B cell (primary cell): ENCODE measurements around the gene BET1L. TPM values are rescaled to one million over a fixed set of nuclear protein-coding genes. Genes with fewer than 3 reads are reported as not detected.

Experiments used
- ATAC-seq: fragments of 200-7000 bp; cut with Tn5 transposase; one replicate; pipeline ENCODE4 v1.10.0; 2021; ENCODE audit warnings: low read depth, mild to moderate bottlenecking, moderate number of reproducible peaks, moderate library complexity
- CTCF ChIA-PET: fragments of 350-600 bp; sonication (Branson Sonifier 250); formaldehyde crosslinking; loops from one replicate; lab custom pipeline; 2021; ENCODE audit warnings: antibody characterized with exemption, inconsistent platforms; lab: Charles Lee
- POLR2A ChIA-PET: fragments of 350-600 bp; sonication (Branson Sonifier 250); formaldehyde crosslinking; loops from one replicate; lab custom pipeline; 2021; ENCODE audit warnings: antibody characterized with exemption; lab: Charles Lee
- DNase-seq: peaks from one replicate; pipeline ENCODE4 v3.0.0; 2013
- H2AFZ ChIP-seq: 2 replicates; pipeline ENCODE4 v1.6.1; 2012; ENCODE audit warnings: mild to moderate bottlenecking, low read depth, low read length; ENCODE audit not compliant: insufficient read depth, poor library complexity, severe bottlenecking
- H3K27ac ChIP-seq, 2 donors: 1 replicate in 1 of 2; 2 replicates in 1 of 2; pipeline ENCODE4 v1.5.1; 2012 to 2013; ENCODE audit warnings: low read length in 2 of 2, mild to moderate bottlenecking in 2 of 2, moderate library complexity in 1 of 2
- H3K27me3 ChIP-seq, 4 experiments: fragments of 200-600 bp in 1 of 4; sonication (generic) in 1 of 4; replicated peaks in 1 of 4; 1 replicate in 2 of 4; 2 replicates in 2 of 4; pipeline versions ENCODE4 v1.6.1 to v1.7.0; 2013 to 2016; ENCODE audit warnings: low read length in 3 of 4, mild to moderate bottlenecking in 2 of 4, mixed read lengths in 1 of 4, moderate library complexity in 1 of 4; ENCODE audit not compliant: insufficient read depth in 4 of 4, control insufficient read depth in 3 of 4; ENCODE audit errors: control extremely low read depth in 1 of 4
- H3K36me3 ChIP-seq, 2 experiments: replicated peaks in 1 of 2; 1 replicate in 1 of 2; 2 replicates in 1 of 2; pipeline versions ENCODE4 v1.6.1 to v1.7.1; 2013; ENCODE audit warnings: low read length in 1 of 2; ENCODE audit not compliant: insufficient read depth in 2 of 2, control insufficient read depth in 1 of 2; ENCODE audit errors: control extremely low read depth in 1 of 2, extremely low read depth in 1 of 2
- H3K4me1 ChIP-seq, 2 donors: fragments of 200-600 bp in 1 of 2; sonication (generic) in 1 of 2; 1 replicate in 1 of 2; 2 replicates in 1 of 2; pipeline versions ENCODE4 v1.5.1 to v1.6.1; 2013 to 2017; ENCODE audit warnings: low read length in 2 of 2; ENCODE audit not compliant: control insufficient read depth in 2 of 2, insufficient read depth in 2 of 2
- H3K4me2 ChIP-seq: replicated peaks from 2 replicates; pipeline ENCODE3; 2012; ENCODE audit warnings: mild to moderate bottlenecking, low read depth, low read length; ENCODE audit not compliant: poor library complexity, severe bottlenecking
- H3K4me3 ChIP-seq, 5 experiments: fragments of 200-600 bp in 1 of 5; sonication (generic) in 1 of 5; 1 replicate in 3 of 5; 2 replicates in 2 of 5; pipeline versions ENCODE4 v1.5.1 to v1.7.0; 2011 to 2016; ENCODE audit warnings: low read length in 4 of 5, mild to moderate bottlenecking in 4 of 5, low read depth in 2 of 5, control low read depth in 1 of 5, moderate library complexity in 1 of 5; ENCODE audit not compliant: insufficient read depth in 1 of 5; ENCODE audit errors: control extremely low read depth in 1 of 5, extremely low read depth in 1 of 5
- H3K79me2 ChIP-seq: fragments of 200-600 bp; sonication (generic); one replicate; pipeline ENCODE4 v1.6.0; 2016; ENCODE audit warnings: low read length; ENCODE audit not compliant: control insufficient read depth, insufficient read depth
- H3K9ac ChIP-seq: fragments of 200-600 bp; sonication (generic); 2 replicates; pipeline ENCODE4 v1.6.1; 2017; ENCODE audit warnings: mild to moderate bottlenecking, low read length, moderate library complexity
- H3K9me3 ChIP-seq, 3 donors: one replicate each; pipeline versions ENCODE4 v1.6.1 to v1.7.1; 2013; ENCODE audit warnings: low read length in 2 of 3; ENCODE audit not compliant: control insufficient read depth in 2 of 3, insufficient read depth in 1 of 3; ENCODE audit errors: control extremely low read depth in 1 of 3
- H4K20me1 ChIP-seq: 2 replicates; pipeline ENCODE4 v1.6.0; 2012; ENCODE audit warnings: mild to moderate bottlenecking, low read length; ENCODE audit not compliant: insufficient read depth, control insufficient read depth, poor library complexity, severe bottlenecking
- H3K27ac Mint-ChIP-seq: one replicate; pipeline ENCODE4 v1.8.0; 2021; ENCODE audit warnings: mixed read lengths
- H3K27me3 Mint-ChIP-seq: one replicate; pipeline ENCODE4 v1.8.0; 2021; ENCODE audit warnings: mixed read lengths
- H3K4me1 Mint-ChIP-seq: one replicate; pipeline ENCODE4 v1.8.0; 2021; ENCODE audit warnings: mixed read lengths
- H3K4me3 Mint-ChIP-seq: one replicate; pipeline ENCODE4 v1.8.0; 2021; ENCODE audit warnings: mixed read lengths
- H3K9me3 Mint-ChIP-seq: one replicate; pipeline ENCODE4 v1.8.0; 2022; ENCODE audit warnings: mixed read lengths; ENCODE audit not compliant: insufficient read depth
- EZH2 ChIP-seq: IDR thresholded peaks from 2 replicates; pipeline ENCODE4 v1.6.1; 2012; ENCODE audit warnings: borderline replicate concordance, low read depth, mild to moderate bottlenecking, moderate library complexity, low read length; ENCODE audit not compliant: insufficient read depth, poor library complexity, severe bottlenecking
- WGBS: methylation state at CpG from one replicate; pipeline ENCODE4 v1.1.5; 2013; ENCODE audit warnings: missing lambda C conversion rate; ENCODE audit not compliant: insufficient coverage; 5-methylcytosine and 5-hydroxymethylcytosine counted together
- intact Hi-C: fragments of 100-400 bp; cut with micrococcal nuclease; formaldehyde crosslinking; loops from one replicate; pipeline ENCODE4 v1.10.0; 2022
- polyA plus RNA-seq: library from polyadenylated mRNA; depleted of rRNA; stranded (reverse); fragments of >200 nt; gene quantifications from 2 replicates; pipeline ENCODE4 v1.2.3, GENCODE V29; 2012
- total RNA-seq, 2 donors: library from RNA; stranded (reverse); fragments of 120-200 nt in 1 of 2; gene quantifications; 1 replicate in 1 of 2; 2 replicates in 1 of 2; pipeline versions ENCODE4 v1.2.3 to v1.2.4, GENCODE V29; 2013 to 2022
- TF ChIP-seq, protein P1 (sequence below): fragments of 200-600 bp; IDR thresholded peaks from one replicate; pipeline ENCODE4 v1.8.0; 2022; ENCODE audit warnings: antibody characterized with exemption, mild to moderate bottlenecking

BET1L gene
- total and polyA plus RNA-seq, 2 donors (not counting 1 experiment from before 2014, with no cell fraction given), result 49.3 to 69.1 TPM

DNA sequence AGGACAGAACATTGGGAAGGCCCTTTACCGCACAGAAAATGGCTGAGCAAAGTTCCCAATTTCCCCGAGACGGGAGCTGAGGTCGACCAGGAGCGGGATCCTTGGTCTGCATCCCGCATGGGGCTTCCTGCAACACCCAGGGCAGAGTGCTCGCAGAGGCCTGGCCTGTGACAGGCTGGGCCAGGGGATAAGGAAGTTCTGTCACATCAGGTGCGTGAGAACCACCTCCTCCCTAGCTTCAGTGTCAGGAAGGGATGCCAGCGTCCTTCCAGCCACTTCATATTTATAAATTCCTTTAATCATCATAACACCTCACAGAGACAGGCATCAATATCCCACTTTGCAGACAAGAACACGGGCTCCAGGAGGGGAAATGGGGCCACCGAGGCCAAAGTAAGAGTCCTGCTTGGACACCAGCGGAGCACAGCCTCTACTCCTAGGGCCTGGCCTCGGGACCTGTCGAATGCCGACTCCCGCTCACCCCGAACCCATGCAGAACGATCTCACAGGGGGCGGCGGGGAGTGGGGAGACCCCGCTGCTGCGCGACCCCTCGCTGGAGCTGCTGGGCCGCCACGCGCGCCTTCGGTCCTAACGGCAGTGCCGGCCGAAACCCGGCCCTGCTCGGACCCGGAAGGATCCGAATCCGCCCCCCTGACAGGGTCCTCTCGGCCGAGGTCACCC, 532 bp downstream of the BET1L start:
- H3K79me2 ChIP-seq, result peaks cover 73% of the 10 kb centered on the region
- Mint-ChIP-seq H3K27me3 (no peaks in the 10 kb centered on the region), H3K4me1 (peaks cover 60% of the 10 kb centered on the region), H3K4me3 (peak overlapping the region; percentile 98), H3K27ac (peak overlapping the region; percentile 100), H3K9me3 (no peaks in the 10 kb centered on the region)
- WGBS, result 3% methylated on average over 39 of the region's 39 CpGs
- H3K9me3 ChIP-seq, result no peaks in the 10 kb centered on the region
- ATAC-seq (no peak), DNase-seq (no peak)
- peak overlapping the region; percentile 93 for H3K9ac ChIP-seq
- peaks cover 0 to 48% of the 10 kb centered on the region in 2 experiments for H3K36me3 ChIP-seq
- peak overlapping the region; percentile 43 to 98 (median 89) for H3K4me3 ChIP-seq
- H4K20me1 ChIP-seq, result peaks cover 80% of the 10 kb centered on the region
- ChIA-PET POLR2A (interaction anchor here (0.5 to 3.2 kb wide), 20 partner anchors 23 to 1177 kb away, joined by 3 to 25 read pairs (median 4); partner anchors contain the start of genes IFITM2, LRRC56, PGGHG and PNPLA2), CTCF (interaction anchor here (0.5 to 4.0 kb wide), 14 partner anchors 31 to 425 kb away, joined by 3 to 33 read pairs (median 4); partner anchors contain the start of gene PTDSS2)
- no peaks in the 10 kb centered on the region for H3K27me3 ChIP-seq
- peak overlapping the region; percentile 98 for H3K4me2 ChIP-seq
- peak overlapping the region; percentile 71 to 96 for H3K27ac ChIP-seq
- H3K4me1 ChIP-seq, result peaks cover 26 to 44% of the 10 kb centered on the region in 2 donors
- TF ChIP-seq, protein P1, sequence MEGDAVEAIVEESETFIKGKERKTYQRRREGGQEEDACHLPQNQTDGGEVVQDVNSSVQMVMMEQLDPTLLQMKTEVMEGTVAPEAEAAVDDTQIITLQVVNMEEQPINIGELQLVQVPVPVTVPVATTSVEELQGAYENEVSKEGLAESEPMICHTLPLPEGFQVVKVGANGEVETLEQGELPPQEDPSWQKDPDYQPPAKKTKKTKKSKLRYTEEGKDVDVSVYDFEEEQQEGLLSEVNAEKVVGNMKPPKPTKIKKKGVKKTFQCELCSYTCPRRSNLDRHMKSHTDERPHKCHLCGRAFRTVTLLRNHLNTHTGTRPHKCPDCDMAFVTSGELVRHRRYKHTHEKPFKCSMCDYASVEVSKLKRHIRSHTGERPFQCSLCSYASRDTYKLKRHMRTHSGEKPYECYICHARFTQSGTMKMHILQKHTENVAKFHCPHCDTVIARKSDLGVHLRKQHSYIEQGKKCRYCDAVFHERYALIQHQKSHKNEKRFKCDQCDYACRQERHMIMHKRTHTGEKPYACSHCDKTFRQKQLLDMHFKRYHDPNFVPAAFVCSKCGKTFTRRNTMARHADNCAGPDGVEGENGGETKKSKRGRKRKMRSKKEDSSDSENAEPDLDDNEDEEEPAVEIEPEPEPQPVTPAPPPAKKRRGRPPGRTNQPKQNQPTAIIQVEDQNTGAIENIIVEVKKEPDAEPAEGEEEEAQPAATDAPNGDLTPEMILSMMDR, result no peak
- no peak for TF ChIP-seq EZH2
- H2AFZ ChIP-seq, result peak overlapping the region; percentile 64
- intact Hi-C loops, result loop anchor here (1.0 to 5.0 kb wide), 7 partner anchors 30 to 591 kb away; partner anchors contain the start of genes HRAS, LRRC56, PSMD13 and SIRT3
